SK-N-MC (cell line): ENCODE measurements around the gene ZNF747.
"Not testable (repeated sequence)": the region's sequence is repeated elsewhere in the genome, so short reads cannot be mapped to it uniquely, and the experiment has no call there.

ENCODE experiments used
- DNase-seq: peaks from one replicate; pipeline ENCODE4 v3.0.0-alpha.2; 2011; ENCODE audit warnings: low read depth, low spot score
- H3K27ac ChIP-seq: fragments of 200-600 bp; sonication (generic); 2 replicates; pipeline ENCODE4 v1.5.1; 2016; ENCODE audit warnings: mixed run types
- H3K36me3 ChIP-seq: fragments of 200-600 bp; sonication (generic); 2 replicates; pipeline ENCODE4 v1.6.1; 2017; ENCODE audit warnings: antibody characterized with exemption, low read length, mixed read lengths; ENCODE audit not compliant: insufficient read depth
- H3K4me3 ChIP-seq: fragments of 200-600 bp; sonication (generic); 2 replicates; pipeline ENCODE4 v1.5.1; 2016
- H3K9ac ChIP-seq: fragments of 200-600 bp; sonication (generic); 2 replicates; pipeline ENCODE4 v1.8.0; 2017; ENCODE audit warnings: mixed run types, mixed read lengths; ENCODE audit not compliant: insufficient read length
- H3K9me3 ChIP-seq: fragments of 200-600 bp; sonication (generic); 2 replicates; pipeline ENCODE4 v1.6.1; 2017; ENCODE audit warnings: low read depth, mild to moderate bottlenecking, antibody characterized with exemption, low read length, moderate library complexity, mixed read lengths
- EZH2 ChIP-seq: fragments of 200-600 bp; sonication (generic); IDR thresholded peaks from one replicate; pipeline ENCODE4 v1.6.1; 2017; ENCODE audit warnings: antibody characterized with exemption
- FOXP2 ChIP-seq: optimal IDR thresholded peaks from 2 replicates; pipeline ENCODE3; 2011; ENCODE audit warnings: mild to moderate bottlenecking, moderate library complexity; ENCODE audit not compliant: insufficient read depth; ENCODE audit errors: extremely low read length, control extremely low read depth
- POLR2AphosphoS5 ChIP-seq: IDR thresholded peaks from 2 replicates; pipeline ENCODE4 v1.6.1; 2012; ENCODE audit warnings: mild to moderate bottlenecking, low read depth, low read length, borderline replicate concordance

The ZNF747 gene

DNA sequence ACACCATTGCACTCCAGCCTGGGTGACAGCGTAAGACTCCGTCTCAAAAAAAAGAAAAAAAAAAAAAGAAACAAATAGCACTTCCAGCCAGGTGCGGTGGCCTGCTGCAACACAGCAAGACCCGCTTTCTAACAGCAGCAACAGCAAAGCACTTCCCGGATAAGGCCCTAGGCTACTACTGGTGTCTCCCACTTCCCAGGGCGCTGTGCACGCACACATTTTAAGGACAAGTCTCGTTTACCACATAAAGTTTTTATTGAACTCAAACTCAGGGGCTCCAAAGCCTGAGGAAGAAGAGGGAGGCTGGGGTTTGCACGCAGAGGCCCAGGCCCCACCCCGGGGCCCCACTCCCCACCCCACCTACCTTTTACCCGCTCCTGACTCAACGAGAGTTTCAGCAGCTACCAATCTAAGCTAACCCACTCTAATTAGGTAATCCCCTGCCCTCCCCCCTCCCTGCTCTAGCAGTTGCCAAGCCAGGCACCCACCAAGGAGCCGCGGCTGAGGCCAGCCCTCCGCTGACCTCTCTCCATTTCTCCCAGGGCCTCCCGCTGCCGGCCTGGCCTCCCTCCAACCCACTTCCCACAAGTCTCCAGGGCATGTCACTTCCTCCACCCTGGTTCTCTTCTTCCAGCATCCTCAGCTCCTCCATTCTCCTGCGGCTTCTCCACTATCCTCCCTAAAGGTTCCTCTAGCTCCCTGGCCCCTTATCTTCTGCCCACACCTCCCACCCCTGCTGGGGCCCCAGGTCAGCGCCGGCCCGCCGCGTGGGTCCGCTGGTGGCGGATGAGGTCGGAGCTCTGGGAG is 10.7 kb downstream of the ZNF747 start:
- H3K27ac ChIP-seq = peak overlapping the region; percentile 37; the same call in 1 of the 2 replicates
- no peaks in the 10 kb centered on the region for H3K36me3 ChIP-seq
- no peaks in the 10 kb centered on the region for H3K9me3 ChIP-seq
- H3K9ac ChIP-seq = no peak overlapping the region
- 0 out of 2 replicates have a peak overlapping the region, but pooled peaks have one; percentile 2 for H3K4me3 ChIP-seq
- no peak for DNase-seq
- TF ChIP-seq EZH2 (no peak), POLR2AphosphoS5 (peak; percentile 38; the same call in 1 of the 2 replicates), FOXP2 (no peak)

- not testable (repeated sequence) for H3K4me3 ChIP-seq, H3K36me3 ChIP-seq, H3K27ac ChIP-seq, H3K9me3 ChIP-seq, H3K9ac ChIP-seq, DNase-seq
Measured at GRCh38 chr16:30522702-30523463, 11.8 kb downstream of the ZNF747 start.

GRCh38 chr16:30521873-30522641 is 12.6 kb downstream of the ZNF747 start:
- Histone ChIP-seq H3K9ac (no peak overlapping the region), H3K36me3 (no peaks in the 10 kb centered on the region), H3K4me3 (no peak overlapping the region), H3K9me3 (no peaks in the 10 kb centered on the region), H3K27ac (no peak overlapping the region)
- TF ChIP-seq FOXP2 = no peak
- TF ChIP-seq EZH2 = no peak
- no peak for TF ChIP-seq POLR2AphosphoS5
- DNase-seq = no peak

DNA sequence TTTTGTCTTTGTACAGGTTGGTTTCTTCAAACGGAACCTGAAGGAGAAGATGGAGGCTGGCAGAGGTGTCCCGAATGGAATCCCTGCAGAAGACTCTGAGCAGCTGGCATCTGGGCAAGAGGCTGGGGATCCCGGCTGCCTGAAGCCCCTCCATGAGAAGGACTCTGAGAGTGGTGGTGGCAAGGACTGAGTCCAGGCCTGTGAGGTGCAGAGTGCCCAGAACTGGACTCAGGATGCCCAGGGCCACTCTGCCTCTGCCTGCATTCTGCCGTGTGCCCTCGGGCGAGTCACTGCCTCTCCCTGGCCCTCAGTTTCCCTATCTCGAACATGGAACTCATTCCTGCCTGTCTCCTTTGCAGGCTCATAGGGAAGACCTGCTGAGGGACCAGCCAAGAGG is 13.2 kb downstream of the ZNF747 start:
- Histone ChIP-seq H3K36me3 (no peaks in the 10 kb centered on the region), H3K27ac (no peak overlapping the region), H3K4me3 (no peak overlapping the region), H3K9ac (no peak overlapping the region), H3K9me3 (no peaks in the 10 kb centered on the region)
- TF ChIP-seq EZH2 (no peak), POLR2AphosphoS5 (no peak), FOXP2 (no peak)
- DNase-seq = no peak

DNA sequence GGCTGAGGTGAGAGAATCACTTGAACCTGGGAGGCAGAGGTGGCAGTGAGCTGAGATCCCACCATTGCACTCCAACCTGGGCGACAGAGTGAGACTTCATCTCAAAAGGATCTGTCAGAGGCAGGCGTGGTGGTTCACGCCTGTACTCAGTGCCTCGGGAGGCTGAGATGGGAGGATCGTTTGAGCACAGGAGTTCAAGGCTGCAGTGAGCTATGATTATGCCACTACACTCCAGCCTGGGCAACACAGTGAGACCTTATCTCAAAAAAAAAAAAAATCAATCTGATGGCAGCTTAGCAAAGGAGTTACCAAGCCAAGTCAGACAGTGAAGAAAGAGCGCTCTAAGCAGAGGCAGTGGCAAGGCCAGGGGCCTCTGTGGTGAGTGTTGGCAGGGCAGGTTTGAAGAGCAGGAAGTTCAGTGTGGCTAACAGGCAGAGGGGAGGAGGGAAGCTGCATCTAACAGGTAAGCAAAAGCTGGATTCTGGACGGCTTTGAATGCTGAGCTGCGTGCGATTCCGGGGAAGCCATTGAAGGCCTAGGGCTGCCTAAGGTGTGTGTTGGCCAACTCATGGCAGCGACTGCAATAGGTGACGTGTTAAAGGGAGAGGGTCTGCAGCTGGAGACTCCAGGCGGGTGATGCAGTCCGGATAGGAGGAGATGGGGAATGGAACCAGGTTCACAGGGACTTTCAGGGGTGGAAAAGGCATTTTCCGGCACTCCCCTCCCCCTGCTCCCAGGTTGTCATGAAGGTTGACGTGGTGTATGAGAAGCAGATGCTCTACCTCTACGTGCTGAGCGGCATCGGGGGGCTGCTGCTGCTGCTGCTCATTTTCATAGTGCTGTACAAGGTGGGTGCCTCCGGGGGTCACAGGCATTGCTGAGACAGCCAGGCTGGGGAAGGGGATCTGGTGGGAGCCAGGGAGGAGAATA is 15.3 kb downstream of the ZNF747 start:
- no peak overlapping the region for H3K27ac ChIP-seq
- TF ChIP-seq EZH2 (no peak), FOXP2 (no peak), POLR2AphosphoS5 (no peak)

GRCh38 chr16:30518552-30518951 is 16.1 kb downstream of the ZNF747 start:
- H3K9ac ChIP-seq = no peak overlapping the region
- H3K9me3 ChIP-seq = no peaks in the 10 kb centered on the region
- H3K36me3 ChIP-seq = no peaks in the 10 kb centered on the region
- no peak for DNase-seq
- H3K4me3 ChIP-seq = no peak overlapping the region
- TF ChIP-seq EZH2 = no peak
- TF ChIP-seq POLR2AphosphoS5 = no peak
- no peak for TF ChIP-seq FOXP2
- no peak overlapping the region for H3K27ac ChIP-seq

More for the DNA sequence above, 15.3 kb downstream of the ZNF747 start:
- DNase-seq = no peak
- no peak overlapping the region for H3K9ac ChIP-seq
- no peaks in the 10 kb centered on the region for H3K36me3 ChIP-seq
- H3K9me3 ChIP-seq = no peaks in the 10 kb centered on the region
- H3K4me3 ChIP-seq = no peak overlapping the region

DNA sequence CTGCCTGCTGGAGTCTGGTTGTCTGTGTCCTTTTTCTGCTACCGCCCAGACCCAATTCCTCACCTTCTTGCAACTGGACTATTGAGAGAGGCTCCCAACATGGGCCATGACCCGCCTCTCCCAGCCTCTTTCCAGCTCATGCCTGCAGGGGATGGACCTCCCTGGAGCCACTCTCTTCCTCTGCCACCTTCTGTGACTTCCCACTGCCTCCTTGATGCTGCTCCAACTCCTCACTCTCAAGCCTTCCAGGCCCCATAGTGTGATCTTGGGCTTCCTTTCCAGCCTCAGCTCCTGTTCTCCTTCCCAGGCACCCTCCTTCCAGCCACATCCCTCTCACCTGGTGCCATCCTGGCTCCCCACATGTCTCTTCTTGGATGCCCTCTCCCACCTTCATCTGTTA is 19.4 kb downstream of the ZNF747 start:
- no peak for TF ChIP-seq POLR2AphosphoS5
- no peak for TF ChIP-seq EZH2
- no peak for TF ChIP-seq FOXP2
- no peak for DNase-seq
- Histone ChIP-seq H3K27ac (no peak overlapping the region), H3K4me3 (no peak overlapping the region), H3K36me3 (no peaks in the 10 kb centered on the region), H3K9ac (no peak overlapping the region), H3K9me3 (no peaks in the 10 kb centered on the region)

DNA sequence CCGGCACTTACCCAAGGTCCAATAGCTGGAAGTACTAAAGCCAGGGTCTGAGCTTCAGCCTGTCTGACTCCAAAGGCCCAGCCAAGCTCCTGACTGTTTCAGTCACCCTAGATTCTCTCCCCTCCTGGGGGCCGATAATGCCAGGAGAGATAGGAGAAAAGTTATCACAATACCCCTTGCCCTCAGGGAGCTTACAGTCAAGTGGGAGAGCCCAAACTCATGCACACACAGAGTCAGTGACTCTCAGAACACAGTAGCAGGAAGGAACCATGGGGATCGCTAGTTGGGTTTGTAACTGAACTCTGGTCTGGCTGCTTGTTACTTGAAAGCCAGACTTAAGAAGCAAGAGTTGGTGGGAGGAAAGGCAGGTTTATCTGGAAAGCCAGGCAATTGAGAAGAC is 23.1 kb downstream of the ZNF747 start:
- no peak overlapping the region for H3K4me3 ChIP-seq
- no peak overlapping the region for H3K9ac ChIP-seq
- H3K9me3 ChIP-seq = no peaks in the 10 kb centered on the region
- no peak overlapping the region for H3K27ac ChIP-seq
- TF ChIP-seq FOXP2 (no peak), EZH2 (no peak), POLR2AphosphoS5 (no peak)
- H3K36me3 ChIP-seq = no peaks in the 10 kb centered on the region
- no peak for DNase-seq
